ENCODE measurements around the gene PATJ. TPM values are rescaled to one million over a fixed set of nuclear protein-coding genes. Genes with fewer than 3 reads are reported as not detected.

The PATJ gene
- total and polyA plus RNA-seq, 7 donors, result 2.0 to 49.9 (median 17.1) TPM

GRCh38 chr1:61993331-61993961 is 251.2 kb downstream of the PATJ start:
- peaks cover 13% of the 10 kb centered on the region for H3K4me1 ChIP-seq
- ATAC-seq, result no peak
- H3K27me3 ChIP-seq (ENCODE audit: insufficient read depth in 3 of 3, low read length in 2 of 3), result no peaks in the 10 kb centered on the region
- 84 to 91% (median 86%) methylated on average over 5 of the region's 5 CpGs for WGBS, 3 donors
- H3K36me3 ChIP-seq (ENCODE audit: insufficient read depth in 1 of 2, low read depth in 1 of 2), result peaks cover 0 to 15% of the 10 kb centered on the region in 2 donors
- DNase-seq, result no peak
- H3K9me3 ChIP-seq, result no peaks in the 10 kb centered on the region
- TF ChIP-seq, protein P1, sequence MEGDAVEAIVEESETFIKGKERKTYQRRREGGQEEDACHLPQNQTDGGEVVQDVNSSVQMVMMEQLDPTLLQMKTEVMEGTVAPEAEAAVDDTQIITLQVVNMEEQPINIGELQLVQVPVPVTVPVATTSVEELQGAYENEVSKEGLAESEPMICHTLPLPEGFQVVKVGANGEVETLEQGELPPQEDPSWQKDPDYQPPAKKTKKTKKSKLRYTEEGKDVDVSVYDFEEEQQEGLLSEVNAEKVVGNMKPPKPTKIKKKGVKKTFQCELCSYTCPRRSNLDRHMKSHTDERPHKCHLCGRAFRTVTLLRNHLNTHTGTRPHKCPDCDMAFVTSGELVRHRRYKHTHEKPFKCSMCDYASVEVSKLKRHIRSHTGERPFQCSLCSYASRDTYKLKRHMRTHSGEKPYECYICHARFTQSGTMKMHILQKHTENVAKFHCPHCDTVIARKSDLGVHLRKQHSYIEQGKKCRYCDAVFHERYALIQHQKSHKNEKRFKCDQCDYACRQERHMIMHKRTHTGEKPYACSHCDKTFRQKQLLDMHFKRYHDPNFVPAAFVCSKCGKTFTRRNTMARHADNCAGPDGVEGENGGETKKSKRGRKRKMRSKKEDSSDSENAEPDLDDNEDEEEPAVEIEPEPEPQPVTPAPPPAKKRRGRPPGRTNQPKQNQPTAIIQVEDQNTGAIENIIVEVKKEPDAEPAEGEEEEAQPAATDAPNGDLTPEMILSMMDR (IDR thresholded peaks at IDR 0.05), result no peak
- no peak overlapping the region for H3K27ac ChIP-seq
- intact Hi-C loops (cut with DNase I), result no loop called here
- H3K4me3 ChIP-seq, result no peak overlapping the region

DNA sequence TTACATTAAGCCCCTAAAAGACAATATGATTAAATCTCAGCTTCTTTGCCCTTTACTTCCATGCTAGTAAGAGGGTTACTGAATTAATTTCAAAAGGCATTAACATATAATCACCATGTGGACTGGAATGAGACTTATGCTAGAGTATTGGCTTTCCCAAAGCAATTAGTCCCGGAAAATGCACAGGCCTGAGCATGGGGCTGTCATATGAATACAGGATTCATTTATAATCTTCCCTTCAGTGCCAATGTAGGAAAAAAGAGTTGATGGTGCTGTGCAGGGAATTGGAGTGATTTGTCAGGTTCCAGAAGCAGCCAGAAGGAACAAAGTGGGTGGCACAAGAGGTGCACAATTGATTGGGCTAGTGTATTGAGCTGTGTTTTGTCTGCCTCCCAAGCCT is 253.4 kb downstream of the PATJ start:
- Histone ChIP-seq H3K27ac (no peak overlapping the region), H3K27me3 (ENCODE audit: insufficient read depth in 3 of 3, low read length in 2 of 3) (no peaks in the 10 kb centered on the region), H3K36me3 (ENCODE audit: insufficient read depth in 1 of 2, low read depth in 1 of 2) (peaks cover 0 to 15% of the 10 kb centered on the region in 2 donors), H3K9me3 (no peaks in the 10 kb centered on the region), H3K4me1 (peaks cover 13% of the 10 kb centered on the region), H3K4me3 (no peak overlapping the region)
- intact Hi-C loops (cut with DNase I), result no loop called here
- ATAC-seq (no peak), DNase-seq (no peak)
- 33 to 66% (median 49%) methylated on average over 1 of the region's 1 CpG for WGBS, 3 donors
- TF ChIP-seq, protein P1 (IDR thresholded peaks at IDR 0.05), result no peak

DNA sequence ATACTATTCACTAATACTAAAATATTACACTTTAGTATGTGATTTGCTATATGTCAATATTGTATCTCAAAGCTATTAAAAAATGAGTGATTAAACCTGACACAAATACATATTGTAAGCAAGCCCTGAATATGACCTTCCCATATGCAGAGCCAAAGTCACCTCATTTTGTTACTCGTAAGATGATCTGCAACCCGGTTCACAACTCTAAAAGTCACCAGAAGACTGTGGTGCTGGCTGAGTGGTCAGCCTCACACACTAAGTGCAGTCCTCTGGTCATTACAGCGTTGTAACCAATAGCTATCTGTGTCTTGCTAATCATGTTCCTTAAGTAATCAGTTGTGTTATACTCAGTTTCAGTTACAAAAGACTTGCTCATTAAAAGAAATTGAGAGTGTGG is 254.8 kb downstream of the PATJ start:
- no peak overlapping the region for H3K27ac ChIP-seq
- 39 to 45% (median 44%) methylated on average over 3 of the region's 3 CpGs for WGBS, 3 donors
- H3K36me3 ChIP-seq (ENCODE audit: insufficient read depth in 1 of 2, low read depth in 1 of 2), result peaks cover 0 to 9% of the 10 kb centered on the region in 2 donors
- ATAC-seq, result peak; percentile 30 to 67 (median 44)
- H3K4me3 ChIP-seq, result no peak overlapping the region
- peaks cover 13% of the 10 kb centered on the region for H3K4me1 ChIP-seq
- TF ChIP-seq, protein P1 (IDR thresholded peaks at IDR 0.05), result no peak
- H3K9me3 ChIP-seq, result no peaks in the 10 kb centered on the region
- DNase-seq, result no peak
- intact Hi-C loops (cut with DNase I), result no loop called here
- H3K27me3 ChIP-seq (ENCODE audit: insufficient read depth in 3 of 3, low read length in 2 of 3), result no peaks in the 10 kb centered on the region

- peaks cover 0 to 3% of the 10 kb centered on the region in 2 donors for H3K36me3 ChIP-seq (ENCODE audit: insufficient read depth in 1 of 2, low read depth in 1 of 2)
- no peak for DNase-seq
- TF ChIP-seq, protein P1 (IDR thresholded peaks at IDR 0.05), result no peak
- H3K9me3 ChIP-seq, result no peaks in the 10 kb centered on the region
- no peak for ATAC-seq
- 96 to 98% (median 96%) methylated on average over 2 of the region's 2 CpGs for WGBS, 3 donors
- intact Hi-C loops (cut with DNase I), result no loop called here
- H3K4me3 ChIP-seq, result no peak overlapping the region
- H3K27ac ChIP-seq, result no peak overlapping the region
- H3K4me1 ChIP-seq, result peaks cover 3% of the 10 kb centered on the region
- H3K27me3 ChIP-seq (ENCODE audit: insufficient read depth in 3 of 3, low read length in 2 of 3), result no peaks in the 10 kb centered on the region
Measured at GRCh38 chr1:62003777-62004176, 261.5 kb downstream of the PATJ start.

DNA sequence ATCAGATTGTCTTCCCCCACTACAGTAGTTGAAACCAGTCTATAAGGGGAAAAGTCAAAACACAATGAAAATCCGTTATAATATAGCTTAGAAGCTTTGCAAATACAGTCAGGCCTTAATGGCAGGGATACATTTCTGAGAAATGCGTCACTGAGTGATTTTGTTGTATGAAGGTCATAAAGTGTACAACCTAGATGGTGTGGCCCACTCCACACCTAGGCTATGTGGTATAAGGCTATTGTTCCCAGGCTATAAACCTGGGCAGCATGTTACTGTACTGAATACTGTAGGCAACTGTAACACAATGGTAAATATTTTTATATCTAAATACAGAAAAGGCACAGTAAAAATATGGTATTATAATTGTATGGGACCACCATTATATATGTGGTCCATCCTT is 264.4 kb downstream of the PATJ start:
- Histone ChIP-seq H3K27me3 (ENCODE audit: insufficient read depth in 3 of 3, low read length in 2 of 3) (no peaks in the 10 kb centered on the region), H3K4me3 (no peak overlapping the region), H3K27ac (no peak overlapping the region), H3K36me3 (ENCODE audit: insufficient read depth in 1 of 2, low read depth in 1 of 2) (peaks cover 0 to 3% of the 10 kb centered on the region in 2 donors), H3K4me1 (peaks cover 3% of the 10 kb centered on the region), H3K9me3 (no peaks in the 10 kb centered on the region)
- no peak for ATAC-seq
- WGBS, 3 donors, result 74 to 99% (median 99%) methylated on average over 2 of the region's 2 CpGs
- no peak for DNase-seq
- intact Hi-C loops (cut with DNase I), result no loop called here
- TF ChIP-seq, protein P1 (IDR thresholded peaks at IDR 0.05), result no peak

Measured in psoas muscle (tissue), 8 donors.